ENCODE results near the gene FAM186B.

Gene FAM186B

GRCh38 chr12:49609875-49610154 is 4.4 kb upstream of the FAM186B start:
- no peak for DNase-seq (ENCODE audit: low spot score)

DNA sequence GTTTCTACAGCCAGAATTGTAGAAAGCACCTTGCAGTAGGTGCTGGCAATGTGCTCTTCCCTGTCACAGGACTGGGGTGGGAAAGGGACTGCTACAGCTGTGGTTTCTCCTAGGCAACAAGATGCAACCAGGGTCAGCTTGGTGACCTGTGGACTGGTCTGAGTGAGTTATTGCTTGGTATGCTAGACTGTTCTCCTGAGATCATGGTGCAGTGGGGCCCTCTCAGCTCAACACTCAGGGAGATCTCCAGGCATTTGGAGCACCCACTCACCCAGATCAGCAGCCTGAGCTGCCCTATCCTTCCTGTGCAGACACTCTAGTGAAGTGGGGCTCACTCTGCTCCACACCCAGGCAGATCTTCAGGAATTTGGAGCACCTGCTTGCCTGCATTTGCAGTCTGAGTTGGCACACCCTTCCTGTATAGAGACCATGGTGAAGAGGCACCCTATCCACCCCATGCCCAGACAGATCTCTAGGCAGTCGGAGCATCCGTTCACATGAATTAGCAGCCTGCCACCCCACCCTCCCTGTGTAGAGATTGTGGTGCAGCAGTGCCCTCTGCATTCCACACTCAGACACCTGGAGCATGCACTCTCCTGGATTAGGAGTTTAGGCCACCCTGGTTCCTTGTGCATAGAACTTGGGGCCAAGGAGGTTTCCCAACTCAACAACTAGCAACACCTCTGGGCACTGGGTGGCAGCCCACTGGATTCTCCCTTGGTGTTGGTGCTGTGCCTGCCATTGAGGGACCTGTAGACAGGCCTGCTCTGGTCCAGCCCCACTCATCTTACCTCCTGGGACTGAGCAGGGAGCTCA is 3.8 kb upstream of the FAM186B start:
- DNase-seq (ENCODE audit: low spot score): peak; percentile 47

- no peak for DNase-seq (ENCODE audit: low spot score)
Observed at GRCh38 chr12:49604856-49605255, 583 bp downstream of the FAM186B start.

GRCh38 chr12:49603721-49604120 is 1.7 kb downstream of the FAM186B start:
- peak; percentile 36 for DNase-seq (ENCODE audit: low spot score)

- DNase-seq (ENCODE audit: low spot score): no peak
Observed at GRCh38 chr12:49599961-49600360, 5.5 kb downstream of the FAM186B start.

- DNase-seq (ENCODE audit: low spot score): no peak
Observed at GRCh38 chr12:49598527-49598926, 6.9 kb downstream of the FAM186B start.

- DNase-seq (ENCODE audit: low spot score): no peak
Observed at GRCh38 chr12:49588721-49589516, 16.5 kb downstream of the FAM186B start.

GRCh38 chr12:49588281-49588680 is 17.2 kb downstream of the FAM186B start:
- no peak for DNase-seq (ENCODE audit: low spot score)

DNA sequence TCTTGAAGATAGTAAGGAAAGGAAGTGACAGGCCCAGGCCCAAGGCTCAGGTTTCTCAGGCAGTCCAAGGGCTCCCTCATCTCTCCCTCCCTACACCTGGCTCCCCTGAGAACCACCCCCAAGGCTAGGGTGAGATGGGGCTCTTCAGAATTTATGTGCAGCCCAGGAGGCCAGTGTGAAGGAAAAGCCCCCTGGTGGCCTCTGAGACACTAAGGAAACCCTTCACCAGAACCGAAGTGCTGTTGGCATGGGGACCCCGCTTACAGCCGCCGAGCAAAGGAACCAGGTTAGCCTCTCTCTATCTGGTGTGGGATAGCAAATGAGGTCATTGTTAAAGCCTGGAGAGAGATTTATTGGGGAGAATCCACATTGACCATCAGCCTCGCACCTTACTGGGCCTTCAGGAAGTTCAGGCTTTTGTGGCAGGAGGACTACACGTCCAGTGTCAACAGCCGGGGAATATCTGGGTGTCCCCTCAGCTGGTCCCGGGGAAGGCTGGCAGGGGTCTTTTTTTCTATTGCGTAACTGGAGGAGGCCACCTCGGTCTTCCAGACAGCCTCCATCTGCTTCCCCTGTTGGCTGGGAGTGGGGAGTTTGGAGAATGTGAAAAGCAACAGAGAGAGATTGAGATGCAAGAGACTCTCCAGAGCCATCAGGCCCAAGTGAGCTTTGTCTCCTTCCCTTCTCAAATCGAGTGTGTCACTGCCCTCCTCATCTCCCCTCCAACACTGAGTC is 18.1 kb downstream of the FAM186B start:
- DNase-seq (ENCODE audit: low spot score): no peak

- DNase-seq (ENCODE audit: low spot score): no peak
Observed at GRCh38 chr12:49585477-49586459, 19.7 kb downstream of the FAM186B start.

DNA sequence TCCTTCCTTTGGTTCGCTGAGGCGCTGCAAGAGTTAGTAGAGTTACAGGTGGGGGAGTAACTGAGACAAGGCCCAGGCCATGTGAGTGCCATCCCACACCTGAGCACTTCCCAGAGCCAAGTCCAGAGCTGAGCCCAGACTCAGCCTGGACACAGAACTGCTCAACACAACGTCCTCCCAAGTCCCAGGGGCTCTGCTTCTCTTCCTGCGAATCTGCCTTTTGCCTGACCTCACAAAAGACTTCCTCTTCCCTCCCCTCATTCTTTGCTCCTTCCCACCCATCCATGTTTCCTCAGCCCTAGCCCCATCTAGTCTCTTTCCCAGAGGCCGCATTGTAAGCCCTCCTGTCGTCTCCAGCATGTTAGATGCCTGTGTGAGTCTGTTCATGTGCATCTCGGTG is 20.8 kb downstream of the FAM186B start:
- no peak for DNase-seq (ENCODE audit: low spot score)

GRCh38 chr12:49583366-49584094 is 21.9 kb downstream of the FAM186B start:
- DNase-seq (ENCODE audit: low spot score): no peak

DNA sequence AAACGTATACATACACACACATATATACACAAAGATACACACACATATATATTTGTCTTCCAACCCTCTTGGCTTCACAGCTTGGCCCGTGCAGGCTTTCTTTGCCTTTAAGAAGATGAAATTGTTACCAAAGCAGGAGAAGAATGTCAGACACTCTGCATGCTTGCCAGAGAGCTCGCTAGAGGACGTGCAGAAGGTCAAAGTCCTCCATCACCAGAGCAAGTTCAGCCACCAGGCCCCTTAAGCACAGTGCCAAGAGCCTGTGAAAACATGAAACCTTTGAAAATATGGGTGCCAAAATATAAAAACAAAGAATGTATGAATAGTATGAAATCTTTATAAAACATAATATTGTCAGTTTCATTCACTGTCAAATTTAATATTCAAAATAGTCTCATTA is 22.6 kb downstream of the FAM186B start:
- DNase-seq (ENCODE audit: low spot score): no peak

DNA sequence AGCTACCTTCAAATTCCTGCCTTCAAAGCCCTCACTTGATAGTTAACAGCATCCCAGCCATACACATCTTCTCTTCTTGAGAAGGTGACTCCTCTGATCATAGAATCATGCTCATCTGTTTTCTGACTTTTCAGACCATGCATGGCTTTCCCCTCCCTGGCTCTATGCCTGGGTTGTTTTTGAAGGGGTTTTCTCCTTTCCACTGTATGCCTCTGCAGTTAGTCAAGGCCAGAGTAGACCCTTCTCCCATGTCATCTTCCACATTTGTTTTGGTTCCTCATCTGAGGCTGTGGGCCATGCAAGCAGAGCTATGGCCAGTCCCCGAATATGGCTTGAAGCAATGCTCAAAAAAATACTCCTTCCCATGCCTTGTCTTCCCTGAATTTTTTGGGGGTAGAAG is 23.2 kb downstream of the FAM186B start:
- DNase-seq (ENCODE audit: low spot score): no peak

DNA sequence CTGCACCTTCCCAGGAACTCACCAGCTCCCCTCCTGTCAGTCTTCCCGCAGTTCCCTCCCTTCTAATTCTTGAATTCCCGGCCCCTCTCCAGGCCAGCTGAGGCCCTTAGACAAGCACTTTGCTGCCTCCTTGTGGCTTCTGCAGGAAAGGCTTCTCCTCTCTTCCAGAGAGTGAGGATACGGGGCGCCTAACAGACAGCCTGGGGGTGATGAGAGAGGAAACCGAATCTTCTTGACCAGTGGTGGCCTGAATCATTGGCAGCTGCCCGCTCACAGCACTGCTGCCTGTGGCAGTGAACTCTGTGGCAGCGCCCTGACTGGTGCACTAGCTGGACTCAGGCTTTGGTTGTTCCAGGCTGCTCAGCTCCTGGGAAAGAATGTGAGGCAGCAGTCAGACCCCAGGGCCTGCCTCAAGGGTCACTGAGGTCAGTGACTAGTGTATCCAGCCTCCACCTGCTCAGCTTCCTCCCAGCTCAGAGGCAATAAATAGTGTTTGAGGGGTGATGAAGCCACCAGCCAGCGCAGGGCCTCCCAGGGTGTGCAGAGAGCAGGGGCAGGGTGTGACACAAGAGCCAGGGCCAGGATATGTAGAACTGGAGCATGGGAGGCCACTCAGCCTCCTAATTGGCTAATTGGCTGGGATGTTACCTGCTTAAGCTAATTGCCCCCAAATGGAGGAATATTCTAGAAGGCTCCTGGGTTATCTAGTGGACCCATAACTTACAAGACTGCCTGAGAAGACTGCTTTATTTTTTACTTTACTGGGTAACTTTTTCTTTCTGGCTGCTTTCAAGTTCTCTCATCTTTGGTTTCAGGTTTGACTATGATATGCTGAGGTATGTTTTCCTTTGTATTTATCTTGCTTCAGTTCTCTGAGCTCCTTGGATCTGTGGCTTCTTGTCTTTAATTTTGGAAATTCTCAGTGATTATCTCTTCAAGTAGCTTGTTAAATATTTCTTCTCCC is 24.6 kb downstream of the FAM186B start:
- peak; percentile 93 for DNase-seq (ENCODE audit: low spot score)

DNA sequence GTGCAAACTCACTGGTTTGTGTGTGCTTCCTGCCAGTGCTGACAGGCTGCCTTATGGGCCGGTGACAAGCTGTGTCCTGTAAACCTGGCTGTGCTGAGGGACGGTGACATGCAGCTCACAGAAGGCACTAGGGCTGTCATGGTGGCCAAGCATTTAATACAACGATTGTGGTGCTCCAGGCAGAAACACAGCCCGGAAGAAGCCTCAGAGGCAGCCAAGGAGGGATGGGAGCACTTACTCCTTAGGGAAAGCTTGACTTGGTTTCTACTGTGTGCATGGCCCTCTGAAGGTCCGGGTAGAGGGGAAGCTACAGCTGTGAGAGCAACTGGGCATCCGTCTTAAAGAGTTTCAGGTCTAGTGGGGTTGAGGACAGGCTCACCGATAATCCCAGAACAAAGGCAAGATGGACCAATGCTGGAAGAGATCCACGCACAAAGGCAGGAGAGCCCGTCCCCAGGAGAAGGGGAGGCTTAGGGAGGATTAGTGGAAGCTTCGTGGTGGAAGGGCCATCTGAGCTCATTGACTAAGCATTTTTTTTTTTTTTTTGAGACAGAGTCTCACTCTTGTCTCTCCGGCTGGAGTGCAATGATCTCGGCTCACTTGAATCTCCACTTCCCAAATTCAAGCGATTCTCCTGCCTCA is 26.8 kb downstream of the FAM186B start:
- peak; percentile 78 for DNase-seq (ENCODE audit: low spot score)

DNA sequence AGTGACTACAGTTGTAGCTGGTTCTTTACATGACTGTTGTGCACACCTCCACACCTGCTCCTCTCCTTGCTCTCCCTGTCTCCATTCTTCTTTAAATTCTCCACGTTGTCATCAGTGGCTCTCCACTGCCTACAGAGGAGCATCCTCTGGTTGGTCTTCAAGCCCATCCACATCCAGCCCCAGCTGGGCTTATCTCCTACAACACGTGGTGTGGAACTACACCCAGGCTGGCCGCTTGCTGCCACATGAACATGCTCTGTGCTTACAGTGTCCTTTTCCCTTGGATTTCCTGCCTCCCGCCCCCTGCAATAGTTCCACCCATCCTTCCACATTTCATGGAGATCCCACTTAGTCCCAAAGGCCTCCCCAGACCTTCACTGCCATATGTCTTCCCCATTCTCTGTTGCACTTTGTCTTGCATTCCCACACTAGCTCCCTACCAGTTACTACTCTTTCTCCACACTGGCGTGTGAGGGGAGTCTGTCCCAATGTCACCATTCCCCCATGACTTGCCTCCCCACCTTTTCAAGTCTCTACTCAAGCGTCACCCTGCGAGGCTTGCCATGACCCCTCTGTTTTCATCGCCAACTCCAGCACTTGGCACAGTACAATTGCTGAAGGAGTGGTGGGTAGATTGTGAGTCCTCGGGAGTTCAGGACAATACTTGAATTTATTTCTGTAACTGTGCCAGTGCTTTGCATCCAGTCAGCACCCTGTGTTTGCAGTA is 27.7 kb downstream of the FAM186B start:
- DNase-seq (ENCODE audit: low spot score): peak; percentile 44

DNA sequence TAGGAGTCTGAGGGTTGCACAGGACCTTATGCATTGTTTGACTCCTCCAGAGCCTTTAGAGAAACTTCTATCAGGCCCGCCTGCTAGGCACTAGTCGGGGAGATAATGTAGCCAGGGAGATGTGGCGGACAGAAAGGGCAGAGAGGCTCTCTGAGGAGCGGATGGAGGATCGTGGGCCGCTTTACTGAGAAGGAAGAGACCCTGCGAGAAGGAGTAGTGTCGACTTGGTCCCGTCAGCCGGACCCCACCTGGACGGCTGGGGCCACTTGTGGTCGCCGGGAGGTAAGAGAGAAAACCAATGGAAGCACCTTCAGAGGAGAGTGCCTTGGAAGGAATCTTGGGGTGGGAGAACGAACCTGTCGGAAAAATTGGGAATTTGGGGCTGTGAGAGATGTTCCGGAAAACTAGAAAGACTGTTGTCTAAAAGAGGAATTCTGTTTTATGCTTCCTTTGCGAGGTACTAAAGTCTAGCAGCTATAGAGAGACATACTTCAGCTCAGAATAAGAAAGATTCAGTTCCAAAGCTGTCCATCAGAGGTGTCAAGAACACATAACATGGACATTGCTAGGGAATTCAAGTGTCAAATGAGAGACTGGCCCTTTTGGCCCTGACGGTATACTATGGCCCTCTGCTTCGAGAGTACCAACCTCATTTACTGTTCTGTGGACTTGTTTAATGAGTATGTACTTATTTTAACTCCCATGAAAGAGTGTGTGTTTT is 36.8 kb downstream of the FAM186B start:
- no peak for DNase-seq (ENCODE audit: low spot score)

Data from ecto neural progenitor cell (in vitro differentiated cells).